Hepatocyte (in vitro differentiated cells): ENCODE data around the gene AK3. TPM values are rescaled to one million over a fixed set of nuclear protein-coding genes. Genes with fewer than 3 reads are reported as not detected.
A peak's percentile ranks its signal among the peaks of the same experiment; 100 is the strongest.

ENCODE experiments used
- DNase-seq: peaks from one replicate; pipeline ENCODE4 v3.0.0-alpha.2; 2016; ENCODE audit warnings: low spot score
- H2AFZ ChIP-seq: fragments of 200-600 bp; sonication (generic); 2 replicates; pipeline ENCODE4 v1.6.0; 2016; ENCODE audit warnings: antibody characterized with exemption, mild to moderate bottlenecking
- H3K27ac ChIP-seq: fragments of 200-600 bp; sonication (generic); 2 replicates; pipeline ENCODE4 v1.5.1; 2016; ENCODE audit warnings: mild to moderate bottlenecking
- H3K27me3 ChIP-seq: fragments of 200-600 bp; sonication (generic); 2 replicates; pipeline ENCODE4 v1.6.1; 2016
- H3K36me3 ChIP-seq: fragments of 200-600 bp; sonication (generic); replicated peaks from 2 replicates; pipeline ENCODE4 v1.5.1; 2016; ENCODE audit warnings: low read depth; ENCODE audit not compliant: insufficient read depth
- H3K4me1 ChIP-seq: fragments of 200-600 bp; sonication (generic); 2 replicates; pipeline ENCODE4 v1.5.1; 2016; ENCODE audit warnings: mild to moderate bottlenecking, moderate library complexity; ENCODE audit not compliant: insufficient read depth
- H3K4me2 ChIP-seq: fragments of 200-600 bp; sonication (generic); 2 replicates; pipeline ENCODE4 v1.6.0; 2016
- H3K4me3 ChIP-seq: fragments of 200-600 bp; sonication (generic); 2 replicates; pipeline ENCODE4 v1.5.1; 2016; ENCODE audit warnings: mild to moderate bottlenecking
- H3K79me2 ChIP-seq: fragments of 200-600 bp; sonication (generic); 2 replicates; pipeline ENCODE4 v1.6.0; 2017; ENCODE audit warnings: mild to moderate bottlenecking
- H3K9me2 ChIP-seq: fragments of 200-600 bp; sonication (generic); replicated peaks from 2 replicates; pipeline ENCODE4 v1.6.0; 2017; ENCODE audit warnings: mild to moderate bottlenecking; ENCODE audit not compliant: insufficient read depth
- H3K9me3 ChIP-seq: fragments of 200-600 bp; sonication (generic); 2 replicates; pipeline ENCODE4 v1.5.1; 2016; ENCODE audit warnings: low read depth, mild to moderate bottlenecking
- H4K20me1 ChIP-seq: fragments of 200-600 bp; sonication (generic); 2 replicates; pipeline ENCODE4 v1.6.0; 2016; ENCODE audit warnings: mild to moderate bottlenecking; ENCODE audit not compliant: insufficient read depth, poor library complexity, severe bottlenecking
- EZH2 ChIP-seq: fragments of 200-600 bp; sonication (generic); IDR thresholded peaks from 2 replicates; pipeline ENCODE4 v1.6.1; 2016; ENCODE audit warnings: antibody characterized with exemption, mild to moderate bottlenecking, borderline replicate concordance
- EZH2phosphoT487 ChIP-seq: fragments of 200-600 bp; sonication (generic); IDR thresholded peaks from one replicate; pipeline ENCODE4 v1.6.1; 2018; ENCODE audit warnings: antibody characterized with exemption, mild to moderate bottlenecking, low read depth, moderate library complexity; ENCODE audit not compliant: unreplicated experiment, severe bottlenecking
- WGBS: methylation state at CpG from one replicate; pipeline ENCODE4 v1.1.6; 2016; ENCODE audit warnings: low lambda C conversion rate; ENCODE audit errors: missing lambda C conversion rate; 5-methylcytosine and 5-hydroxymethylcytosine counted together
- polyA plus RNA-seq: library from polyadenylated mRNA; unstranded; fragments of >200 nt; fragmentation: Nextera tagmentation; extraction: Ambion mirVana; gene quantifications from 2 replicates; pipeline ENCODE4 v1.2.1, GENCODE V29; 2016
- total RNA-seq: library from RNA; depleted of rRNA; stranded (reverse); fragments of >200 nt; gene quantifications from 2 replicates; pipeline ENCODE4 v1.2.3, GENCODE V29; 2014
- TF ChIP-seq, protein P1 (sequence below): fragments of 200-600 bp; sonication (generic); IDR thresholded peaks from 2 replicates; pipeline ENCODE4 v1.5.1; 2016; ENCODE audit warnings: antibody characterized with exemption, mild to moderate bottlenecking; ENCODE audit not compliant: poor library complexity

Gene AK3
- total and polyA plus RNA-seq, 2 experiments from 2014 or later = 102 to 141 TPM

DNA sequence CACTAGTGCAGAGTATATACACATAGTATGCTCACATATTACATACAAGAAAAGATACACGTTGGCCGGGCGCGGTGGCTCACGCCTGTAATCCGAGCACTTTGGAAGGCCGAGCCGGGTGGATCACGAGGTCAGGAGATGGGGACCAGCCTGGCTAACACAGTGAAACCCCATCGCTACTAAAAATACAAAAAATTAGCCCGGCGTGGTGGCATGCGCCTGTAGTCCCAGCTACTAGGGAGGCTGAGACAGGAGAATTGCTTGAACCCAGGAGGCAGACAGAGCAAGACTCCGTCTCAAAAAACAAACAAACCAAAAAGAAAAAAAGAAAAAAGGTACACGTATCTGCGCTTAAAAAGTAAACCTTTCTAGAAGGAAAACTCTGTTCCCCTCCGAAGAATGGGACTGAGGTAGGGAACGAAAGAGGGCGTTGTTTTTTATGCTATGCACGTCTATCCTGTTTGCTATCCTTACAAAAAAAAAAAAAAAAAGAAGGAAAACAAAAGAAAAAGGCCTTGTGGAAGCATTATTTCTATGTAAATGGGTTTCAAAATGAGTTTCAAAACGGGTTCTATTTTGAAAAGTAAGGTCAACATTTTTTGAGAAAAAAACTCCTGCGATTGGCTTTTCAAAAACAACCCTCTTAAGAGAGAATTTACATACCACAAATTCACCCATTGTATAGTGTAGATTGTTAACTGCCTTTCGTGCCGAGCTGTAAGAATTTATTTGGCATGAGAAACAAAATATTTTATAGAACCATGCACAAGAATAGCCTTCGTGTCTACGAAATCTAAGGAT is 1.2 kb downstream of the AK3 start:
- Histone ChIP-seq H2AFZ (peak overlapping the region; percentile 71), H3K4me3 (peak overlapping the region; percentile 46), H3K9me3 (no peaks in the 10 kb centered on the region), H3K4me2 (peak overlapping the region; percentile 82), H3K79me2 (peaks cover 51% of the 10 kb centered on the region), H3K27ac (peak overlapping the region; percentile 99), H3K27me3 (no peaks in the 10 kb centered on the region), H3K36me3 (no peaks in the 10 kb centered on the region), H4K20me1 (peaks cover 34% of the 10 kb centered on the region), H3K9me2 (no peaks in the 10 kb centered on the region), H3K4me1 (peaks cover 22% of the 10 kb centered on the region)
- WGBS = 13% methylated on average over 26 of the region's 26 CpGs
- TF ChIP-seq EZH2 = no peak
- TF ChIP-seq, protein P1, sequence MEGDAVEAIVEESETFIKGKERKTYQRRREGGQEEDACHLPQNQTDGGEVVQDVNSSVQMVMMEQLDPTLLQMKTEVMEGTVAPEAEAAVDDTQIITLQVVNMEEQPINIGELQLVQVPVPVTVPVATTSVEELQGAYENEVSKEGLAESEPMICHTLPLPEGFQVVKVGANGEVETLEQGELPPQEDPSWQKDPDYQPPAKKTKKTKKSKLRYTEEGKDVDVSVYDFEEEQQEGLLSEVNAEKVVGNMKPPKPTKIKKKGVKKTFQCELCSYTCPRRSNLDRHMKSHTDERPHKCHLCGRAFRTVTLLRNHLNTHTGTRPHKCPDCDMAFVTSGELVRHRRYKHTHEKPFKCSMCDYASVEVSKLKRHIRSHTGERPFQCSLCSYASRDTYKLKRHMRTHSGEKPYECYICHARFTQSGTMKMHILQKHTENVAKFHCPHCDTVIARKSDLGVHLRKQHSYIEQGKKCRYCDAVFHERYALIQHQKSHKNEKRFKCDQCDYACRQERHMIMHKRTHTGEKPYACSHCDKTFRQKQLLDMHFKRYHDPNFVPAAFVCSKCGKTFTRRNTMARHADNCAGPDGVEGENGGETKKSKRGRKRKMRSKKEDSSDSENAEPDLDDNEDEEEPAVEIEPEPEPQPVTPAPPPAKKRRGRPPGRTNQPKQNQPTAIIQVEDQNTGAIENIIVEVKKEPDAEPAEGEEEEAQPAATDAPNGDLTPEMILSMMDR = no peak
- no peak for TF ChIP-seq EZH2phosphoT487
- peak; percentile 30 for DNase-seq

DNA sequence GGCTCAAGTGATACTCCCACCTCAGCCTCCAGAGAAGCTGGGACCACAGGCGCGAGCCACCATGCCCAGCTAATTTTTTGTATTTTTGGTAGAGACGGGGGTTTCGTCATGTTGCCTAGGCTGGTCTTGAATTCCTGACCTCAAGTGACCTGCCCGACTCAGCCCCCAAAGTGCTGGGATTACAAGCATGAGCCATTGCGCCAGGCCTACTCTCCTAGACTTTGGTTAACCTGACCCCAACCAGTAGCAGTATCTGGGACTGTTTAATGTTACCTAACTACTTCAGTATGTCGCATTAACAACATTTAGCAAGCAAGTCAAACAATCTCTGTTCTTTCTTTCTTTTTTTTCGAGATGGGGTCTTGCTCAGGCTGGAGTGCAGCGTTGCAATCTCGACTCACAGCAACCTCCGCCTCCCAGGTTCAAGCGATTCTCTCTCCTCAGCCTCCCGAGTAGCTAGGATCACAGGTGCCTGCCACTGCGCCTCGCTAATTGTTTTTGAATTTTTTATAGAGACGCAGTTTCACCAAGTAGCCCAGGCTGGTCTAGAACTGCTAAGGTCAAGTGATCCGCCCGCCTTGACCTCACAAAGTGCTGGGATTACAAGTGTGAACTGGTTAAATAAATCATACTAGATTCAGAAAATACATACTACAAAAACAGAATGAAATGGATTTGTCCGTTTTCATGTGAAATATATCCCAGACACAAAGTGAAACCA is 2.0 kb downstream of the AK3 start:
- peak overlapping the region; percentile 48 for H2AFZ ChIP-seq
- peak overlapping the region; percentile 46 for H3K4me3 ChIP-seq
- peaks cover 59% of the 10 kb centered on the region for H3K79me2 ChIP-seq
- no peak for TF ChIP-seq EZH2phosphoT487
- TF ChIP-seq EZH2 = no peak
- TF ChIP-seq, protein P1 = no peak
- peak overlapping the region; percentile 82 for H3K4me2 ChIP-seq
- peak; percentile 10 for DNase-seq
- no peaks in the 10 kb centered on the region for H3K27me3 ChIP-seq
- 60% methylated on average over 19 of the region's 19 CpGs for WGBS
- H3K36me3 ChIP-seq = no peaks in the 10 kb centered on the region
- H3K9me2 ChIP-seq = no peaks in the 10 kb centered on the region
- peaks cover 22% of the 10 kb centered on the region for H3K4me1 ChIP-seq
- H3K9me3 ChIP-seq = no peaks in the 10 kb centered on the region
- H4K20me1 ChIP-seq = peaks cover 42% of the 10 kb centered on the region
- peak overlapping the region; percentile 99 for H3K27ac ChIP-seq

DNA sequence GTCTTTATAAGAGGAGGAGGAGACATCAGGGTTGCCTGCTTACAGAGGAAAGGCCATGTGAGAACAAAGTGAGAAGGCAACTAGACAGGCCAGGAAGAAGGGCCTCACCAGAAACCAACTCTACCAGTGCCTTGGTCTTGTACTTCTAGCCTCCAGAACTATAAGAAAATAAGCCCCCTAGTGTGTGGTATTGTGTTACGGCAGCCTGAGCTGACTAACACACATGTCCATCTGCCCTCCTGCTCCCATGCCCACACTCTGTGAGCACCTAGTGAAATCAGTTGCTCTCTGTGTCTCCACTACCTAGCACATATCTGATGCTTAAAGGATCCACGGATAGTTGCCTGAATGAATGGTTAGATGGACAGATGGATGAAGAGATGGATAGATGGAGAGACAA is 6.9 kb downstream of the AK3 start:
- peaks cover 8% of the 10 kb centered on the region for H3K4me1 ChIP-seq
- no peak overlapping the region for H3K27ac ChIP-seq
- H2AFZ ChIP-seq = no peak overlapping the region
- no peak for DNase-seq
- peaks cover 82% of the 10 kb centered on the region for H4K20me1 ChIP-seq
- H3K36me3 ChIP-seq = no peaks in the 10 kb centered on the region
- H3K27me3 ChIP-seq = no peaks in the 10 kb centered on the region
- no peaks in the 10 kb centered on the region for H3K9me2 ChIP-seq
- TF ChIP-seq, protein P1 = no peak
- TF ChIP-seq EZH2 = no peak
- TF ChIP-seq EZH2phosphoT487 = no peak
- WGBS = 100% methylated on average over 2 of the region's 2 CpGs
- H3K79me2 ChIP-seq = peaks cover 97% of the 10 kb centered on the region
- no peak overlapping the region for H3K4me3 ChIP-seq
- H3K9me3 ChIP-seq = no peaks in the 10 kb centered on the region
- no peak overlapping the region for H3K4me2 ChIP-seq
